Measurements from ENCODE around the gene KRT26.

The KRT26 gene

DNA sequence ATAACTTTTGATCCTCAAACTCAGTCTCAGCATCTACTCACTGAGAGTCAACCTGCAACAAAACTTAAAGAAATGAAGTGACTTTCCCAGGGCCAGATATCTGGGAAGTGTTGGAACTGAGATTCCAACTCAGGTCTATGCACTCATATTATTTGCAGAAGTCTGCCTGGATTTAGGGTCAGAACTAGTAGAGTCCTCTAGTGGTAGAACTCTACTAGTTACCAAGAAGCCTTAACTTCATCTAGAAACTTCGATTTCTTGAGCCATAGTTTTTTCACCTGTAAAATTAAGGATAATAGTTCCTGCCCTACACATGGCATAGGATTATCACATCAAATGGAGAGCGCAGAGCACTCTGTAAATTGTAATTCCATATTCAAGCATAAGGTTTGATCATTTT is 45.1 kb downstream of the KRT26 start:
- no peak for DNase-seq

DNA sequence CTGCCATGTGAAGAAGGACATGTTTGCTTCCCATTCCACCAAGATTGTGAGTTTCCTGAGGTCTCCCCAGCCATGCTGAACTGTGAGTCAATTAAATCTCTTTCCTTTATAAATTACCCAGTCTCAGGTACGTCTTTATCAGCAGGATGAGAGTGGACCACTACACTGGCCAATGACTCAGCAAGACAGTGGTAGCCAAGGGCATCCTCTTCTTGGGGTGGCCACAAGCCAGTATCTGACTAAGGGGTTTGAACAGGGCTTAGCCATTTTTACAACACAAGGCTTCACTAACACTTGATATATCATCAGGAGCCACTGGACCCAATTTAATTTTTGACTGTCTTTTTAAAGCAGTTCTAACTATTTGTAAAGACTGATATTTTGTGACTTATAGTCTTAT is 47.3 kb downstream of the KRT26 start:
- no peak for DNase-seq

DNA sequence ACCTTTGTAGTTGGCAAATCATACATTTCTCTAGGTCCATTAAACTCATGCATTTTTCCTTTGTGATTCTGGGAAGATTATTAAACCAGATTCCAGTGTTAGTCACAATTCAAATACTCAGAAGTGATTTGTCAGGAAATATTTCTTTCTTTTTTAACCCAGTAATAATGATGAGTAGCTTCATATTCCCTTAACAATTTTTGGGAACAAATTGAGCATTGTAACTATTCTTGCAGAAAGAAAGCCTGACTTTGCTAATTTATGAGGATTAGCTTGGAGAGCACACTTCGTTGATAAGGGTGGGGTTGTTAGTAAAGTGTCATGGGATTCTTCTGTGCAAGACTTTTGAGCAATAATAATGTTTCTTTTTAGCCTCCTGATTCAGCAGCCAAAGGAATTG is 49.8 kb downstream of the KRT26 start:
- DNase-seq: no peak

- no peak for DNase-seq
Measured at GRCh38 chr17:40720899-40721298, 51.1 kb downstream of the KRT26 start.

GRCh38 chr17:40718930-40719329 is 53.1 kb downstream of the KRT26 start:
- DNase-seq: no peak

DNA sequence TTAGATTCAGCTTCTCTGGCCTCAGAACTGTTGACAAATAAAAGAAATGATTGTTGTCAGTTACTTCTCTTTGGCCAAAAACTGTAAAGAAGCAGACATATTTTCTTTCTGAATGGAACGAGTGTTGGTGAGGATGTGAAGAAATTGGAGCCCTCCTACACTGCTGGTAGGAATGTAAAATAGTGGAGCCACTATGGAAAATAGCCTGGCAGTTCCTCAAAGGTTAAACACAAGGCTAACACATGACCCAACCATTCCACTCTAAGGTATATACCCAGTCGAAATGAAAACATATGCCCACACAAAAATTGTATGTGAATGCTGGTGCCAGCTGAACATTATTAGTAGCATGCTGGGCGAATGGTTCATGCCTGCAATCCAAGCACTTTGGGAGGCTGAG is 54.2 kb downstream of the KRT26 start:
- DNase-seq: no peak
